HCT116 (cell line): ENCODE measurements around the gene WEE1. TPM values are rescaled to one million over a fixed set of nuclear protein-coding genes. Genes with fewer than 3 reads are reported as not detected.
A peak's percentile ranks its signal among the peaks of the same experiment; 100 is the strongest.

Experiments
- ATAC-seq: fragments of 200-7000 bp; cut with Tn5 transposase; 2 replicates; pipeline ENCODE4 v1.9.1; 2020; ENCODE audit warnings: mild to moderate bottlenecking, moderate library complexity
- BruUV-seq: library from RNA; stranded (reverse); fragments of 400-500 nt; replicated peaks from 2 replicates; lab custom pipeline; 2021; lab: Mats Ljungman, UMichigan
- CTCF ChIA-PET: fragments of 300-600 bp; sonication (Branson Sonifier 250); formaldehyde crosslinking; loops from one replicate; lab custom pipeline; 2021; ENCODE audit warnings: antibody characterized with exemption; lab: Charles Lee
- POLR2A ChIA-PET: fragments of 300-600, 350-600 bp; sonication (Branson Sonifier 250); formaldehyde crosslinking; loops from one replicate; lab custom pipeline; 2021; ENCODE audit warnings: antibody characterized with exemption; lab: Charles Lee
- RAD21 ChIA-PET, 2 experiments: fragments of 300-600 bp; sonication (Branson Sonifier 250); formaldehyde crosslinking; loops; one replicate each; lab custom pipeline; 2023; ENCODE audit warnings: low total read pairs in 2 of 2; ENCODE audit not compliant: uncharacterized antibody in 2 of 2, unreplicated experiment in 2 of 2, low non-redundant PET in 1 of 2; lab: Charles Lee
- DNase-seq: peaks from one replicate; pipeline ENCODE4 v3.0.0-alpha.2; 2010; ENCODE audit warnings: low read depth, low spot score
- H2AFZ ChIP-seq: fragments of 200-600 bp; shearing (Covaris generic), sonication (generic); 2 replicates; pipeline ENCODE4 v1.6.1; 2017; ENCODE audit warnings: low read depth, mixed run types, mixed read lengths, antibody characterized with exemption, low read length; ENCODE audit not compliant: poor library complexity, severe bottlenecking
- H3K27ac ChIP-seq: 2 replicates; pipeline ENCODE4 v1.5.1; 2012; ENCODE audit warnings: low read depth, low read length
- H3K27me3 ChIP-seq: fragments of 200-600 bp; sonication (generic); 2 replicates; pipeline ENCODE4 v1.6.1; 2016; ENCODE audit warnings: mixed run types, low read length, mixed read lengths; ENCODE audit not compliant: insufficient read depth
- H3K36me3 ChIP-seq, 2 experiments: fragments of 200-500 bp in 1 of 2; fragments of 200-600 bp in 1 of 2; sonication (Bioruptor generic) in 1 of 2; sonication (generic) in 1 of 2; 2 replicates each; pipeline versions ENCODE4 v1.5.1 to v1.6.1; 2014 to 2016; ENCODE audit warnings: low read length in 2 of 2, inconsistent platforms in 1 of 2, mixed read lengths in 1 of 2, mixed run types in 1 of 2; ENCODE audit not compliant: insufficient read depth in 2 of 2, control insufficient read depth in 1 of 2
- H3K4me1 ChIP-seq, 2 experiments: fragments of 200-600 bp in 1 of 2; sonication (generic) in 1 of 2; 2 replicates each; pipeline versions ENCODE4 v1.5.1 to v1.6.1; 2012 to 2017; ENCODE audit warnings: low read length in 2 of 2, inconsistent platforms in 1 of 2, mild to moderate bottlenecking in 1 of 2, mixed read lengths in 1 of 2, mixed run types in 1 of 2, moderate library complexity in 1 of 2; ENCODE audit not compliant: insufficient read depth in 2 of 2, control insufficient read depth in 1 of 2
- H3K4me2 ChIP-seq: fragments of 200-600 bp; sonication (generic); 2 replicates; pipeline ENCODE4 v1.6.1; 2017; ENCODE audit warnings: mixed run types, low read length, mixed read lengths
- H3K4me3 ChIP-seq, 2 experiments: fragments of 200-600 bp in 1 of 2; sonication (generic) in 1 of 2; replicated peaks in 1 of 2; 2 replicates each; pipeline ENCODE4 v1.5.1; 2011 to 2016; ENCODE audit warnings: low read length in 2 of 2, control low read depth in 1 of 2, low read depth in 1 of 2, mild to moderate bottlenecking in 1 of 2, mixed read lengths in 1 of 2, mixed run types in 1 of 2
- H3K79me2 ChIP-seq: fragments of 200-600 bp; sonication (generic); 2 replicates; pipeline ENCODE4 v1.6.1; 2017; ENCODE audit warnings: mild to moderate bottlenecking, mixed run types, low read length, moderate library complexity, mixed read lengths; ENCODE audit not compliant: insufficient read depth
- H3K9ac ChIP-seq: fragments of 200-600 bp; sonication (generic); 2 replicates; pipeline ENCODE4 v1.6.1; 2016; ENCODE audit warnings: low read length, mixed read lengths
- H3K9me2 ChIP-seq: fragments of 200-600 bp; sonication (generic), shearing (Covaris generic); 2 replicates; pipeline ENCODE4 v1.6.1; 2017; ENCODE audit warnings: mixed run types, mild to moderate bottlenecking, moderate library complexity; ENCODE audit not compliant: insufficient read depth
- H3K9me3 ChIP-seq, 2 experiments: fragments of 200-500 bp in 1 of 2; fragments of 200-600 bp in 1 of 2; sonication (Bioruptor generic) in 1 of 2; sonication (generic) in 1 of 2; 2 replicates each; pipeline ENCODE4 v1.6.1; 2014 to 2017; ENCODE audit warnings: low read length in 2 of 2, mixed read lengths in 2 of 2, inconsistent platforms in 1 of 2, low read depth in 1 of 2, mild to moderate bottlenecking in 1 of 2, mixed run types in 1 of 2, moderate library complexity in 1 of 2; ENCODE audit not compliant: control insufficient read depth in 1 of 2, insufficient read depth in 1 of 2
- H4K20me1 ChIP-seq: fragments of 200-600 bp; sonication (generic), shearing (Covaris generic); 2 replicates; pipeline ENCODE4 v1.6.1; 2017; ENCODE audit warnings: mixed run types, mild to moderate bottlenecking, moderate library complexity; ENCODE audit not compliant: insufficient read depth
- CEBPB ChIP-seq: IDR thresholded peaks from 2 replicates; pipeline ENCODE4 v1.6.1; 2012; ENCODE audit warnings: low read depth
- CTCF ChIP-seq, 3 experiments: fragments of 200-600 bp in 1 of 3; sonication (generic) in 1 of 3; IDR thresholded peaks in 2 of 3; conservative IDR thresholded peaks in 1 of 3; 2 replicates each; pipeline ENCODE4 v1.5.1; 2012 to 2017; ENCODE audit warnings: low read depth in 2 of 3, low read length in 2 of 3, antibody characterized with exemption in 1 of 3, borderline replicate concordance in 1 of 3, control low read depth in 1 of 3, mild to moderate bottlenecking in 1 of 3, mixed read lengths in 1 of 3, mixed run types in 1 of 3, moderate library complexity in 1 of 3; ENCODE audit not compliant: insufficient read depth in 1 of 3
- POLR2AphosphoS5 ChIP-seq: IDR thresholded peaks from 2 replicates; pipeline ENCODE4 v1.6.1; 2011; ENCODE audit warnings: mild to moderate bottlenecking, low read depth, low read length, moderate library complexity
- RAD21 ChIP-seq: IDR thresholded peaks from 2 replicates; pipeline ENCODE4 v1.6.1; 2012; ENCODE audit warnings: low read depth, mild to moderate bottlenecking
- REST ChIP-seq: IDR thresholded peaks from 2 replicates; pipeline ENCODE4 v1.6.1; 2012; ENCODE audit warnings: low read depth
- SP1 ChIP-seq: IDR thresholded peaks from 2 replicates; pipeline ENCODE4 v1.6.1; 2012; ENCODE audit warnings: low read depth
- YY1 ChIP-seq: IDR thresholded peaks from 2 replicates; pipeline ENCODE4 v1.6.1; 2011; ENCODE audit warnings: low read length, low read depth, moderate library complexity, mild to moderate bottlenecking; ENCODE audit not compliant: insufficient replicate concordance; ENCODE audit errors: extremely low read depth
- intact Hi-C: fragments of 100-400 bp; cut with micrococcal nuclease; formaldehyde crosslinking; loops from 2 replicates; pipeline ENCODE4 v1.10.0; 2022
- total RNA-seq: library from RNA; stranded (reverse); gene quantifications from one replicate; pipeline ENCODE4 v1.2.1, GENCODE V29; 2021; ENCODE audit not compliant: unreplicated experiment

WEE1 gene
- total RNA-seq, 1 experiment from 2014 or later, result 50.8 TPM

GRCh38 chr11:9533736-9534473, 39.6 kb upstream of the WEE1 start:
- Histone ChIP-seq H3K4me1 (peaks cover 17 to 21% of the 10 kb centered on the region in 2 experiments; a peak in 3 of 4 replicates), H3K9me2 (no peaks in the 10 kb centered on the region), H3K4me3 (no peak overlapping the region), H2AFZ (no peak overlapping the region), H3K27ac (no peak overlapping the region), H4K20me1 (no peaks in the 10 kb centered on the region), H3K36me3 (no peaks in the 10 kb centered on the region), H3K79me2 (no peaks in the 10 kb centered on the region), H3K4me2 (no peak overlapping the region), H3K27me3 (no peaks in the 10 kb centered on the region), H3K9ac (no peak overlapping the region), H3K9me3 (no peaks in the 10 kb centered on the region)
- no TSS peak for BruUV-seq
- RAD21 ChIA-PET, result no interaction called here
- ATAC-seq, result no peak
- DNase-seq, result no peak
- POLR2A ChIA-PET, result no interaction called here
- CTCF ChIA-PET, result interaction anchor here (1.0 to 2.3 kb wide), 4 partner anchors 28 to 214 kb away, joined by 3 to 25 read pairs (median 12); partner anchors contain the start of gene WEE1
- intact Hi-C loops, result loop anchor here (2.0 kb wide), 1 partner anchor 215 kb away; no protein-coding TSS in a partner anchor
- TF ChIP-seq SP1 (no peak), POLR2AphosphoS5 (no peak)

- BruUV-seq, result no TSS peak
- H3K9ac ChIP-seq, result no peak overlapping the region
- peak; percentile 44 for DNase-seq
- H3K9me2 ChIP-seq, result no peaks in the 10 kb centered on the region
- POLR2A ChIA-PET, result interaction anchor here (0.6 to 1.2 kb wide), 4 partner anchors 31 to 78 kb away, joined by 3 to 5 read pairs (median 4); no protein-coding TSS in a partner anchor
- no peaks in the 10 kb centered on the region for H3K79me2 ChIP-seq
- intact Hi-C loops, result loop anchor here (2.0 to 5.0 kb wide), 2 partner anchors 77 to 214 kb away; no protein-coding TSS in a partner anchor
- H3K9me3 ChIP-seq, result no peaks in the 10 kb centered on the region
- peak; percentile 78 for ATAC-seq
- H3K36me3 ChIP-seq, result no peaks in the 10 kb centered on the region
- no peaks in the 10 kb centered on the region for H4K20me1 ChIP-seq
- RAD21 ChIA-PET, result interaction anchor here in 1 of 2 experiments (1.3 kb wide), 1 partner anchor 213 kb away, joined by 3 read pairs; no protein-coding TSS in a partner anchor
- H2AFZ ChIP-seq, result no peak overlapping the region
- H3K4me2 ChIP-seq, result no peak overlapping the region
- CTCF ChIA-PET, result interaction anchor here (0.7 to 2.3 kb wide), 22 partner anchors 10 to 939 kb away, joined by 3 to 25 read pairs (median 4); partner anchors contain the start of gene WEE1
- no peaks in the 10 kb centered on the region for H3K27me3 ChIP-seq
- no peak overlapping the region for H3K4me3 ChIP-seq
- H3K4me1 ChIP-seq, result peaks cover 3 to 14% of the 10 kb centered on the region in 2 experiments; a peak in 3 of 4 replicates
- peak; percentile 28 for TF ChIP-seq YY1
- TF ChIP-seq REST, result no peak
- peak; percentile 73 for TF ChIP-seq RAD21
- no peak for TF ChIP-seq CEBPB
- peak; percentile 66 to 96 (median 95) for TF ChIP-seq CTCF (IDR thresholded peaks at IDR 0.05 in 2 of 3, conservative IDR thresholded peaks at IDR 0.05 in 1 of 3; ENCODE audit: borderline replicate concordance in 1 of 3, insufficient read depth in 1 of 3, low read depth in 2 of 3, low read length in 2 of 3)
- no peak overlapping the region for H3K27ac ChIP-seq
Observed at GRCh38 chr11:9535189-9535781, 38.2 kb upstream of the WEE1 start.
